Lung (tissue), 12 donors: ENCODE results near the gene TCAIM. TPM values are rescaled to one million over a fixed set of nuclear protein-coding genes. Genes with fewer than 3 reads are reported as not detected.

Experiments used
- ATAC-seq: fragments of 200-7000 bp; cut with Tn5 transposase; one replicate; pipeline ENCODE4 v1.9.1; 2020; ENCODE audit warnings: moderate number of reproducible peaks; ENCODE audit not compliant: insufficient read depth, low FRiP score
- DNase-seq, 3 donors: peaks; one replicate each; pipeline ENCODE4 v3.0.0-alpha.2; 2013 to 2017
- H3K27ac ChIP-seq, 2 donors: one replicate each; pipeline ENCODE4 v1.5.1; 2013; ENCODE audit warnings: mild to moderate bottlenecking in 2 of 2, moderate library complexity in 2 of 2, control low read depth in 1 of 2, inconsistent platforms in 1 of 2, low read depth in 1 of 2, low read length in 1 of 2
- H3K27me3 ChIP-seq, 3 donors: one replicate each; pipeline ENCODE4 v1.5.1; 2013; ENCODE audit warnings: low read length in 2 of 3; ENCODE audit not compliant: control insufficient read depth in 3 of 3, insufficient read depth in 3 of 3
- H3K36me3 ChIP-seq, 4 donors: one replicate each; pipeline ENCODE4 v1.5.1; 2013; ENCODE audit warnings: low read length in 4 of 4, mild to moderate bottlenecking in 1 of 4, moderate library complexity in 1 of 4; ENCODE audit not compliant: control insufficient read depth in 4 of 4, insufficient read depth in 4 of 4
- H3K4me1 ChIP-seq, 5 donors: one replicate each; pipeline ENCODE4 v1.5.1; 2013; ENCODE audit warnings: low read length in 5 of 5, mild to moderate bottlenecking in 2 of 5, moderate library complexity in 1 of 5; ENCODE audit not compliant: control insufficient read depth in 5 of 5, insufficient read depth in 5 of 5
- H3K4me3 ChIP-seq: one replicate; pipeline ENCODE4 v1.5.1; 2013; ENCODE audit warnings: mild to moderate bottlenecking, control low read depth, moderate library complexity
- H3K9ac ChIP-seq, 2 donors: one replicate each; pipeline ENCODE4 v1.5.1; 2013; ENCODE audit warnings: low read length in 2 of 2, control low read depth in 1 of 2; ENCODE audit not compliant: insufficient read depth in 1 of 2
- H3K9me3 ChIP-seq, 4 donors: one replicate each; pipeline ENCODE4 v1.5.1; 2013; ENCODE audit warnings: low read length in 3 of 4, mild to moderate bottlenecking in 1 of 4, moderate library complexity in 1 of 4; ENCODE audit not compliant: control insufficient read depth in 4 of 4, insufficient read depth in 3 of 4
- CTCF ChIP-seq: IDR thresholded peaks from 2 replicates; pipeline ENCODE4 v1.5.1; 2012; ENCODE audit warnings: mild to moderate bottlenecking; ENCODE audit errors: control extremely low read depth, extremely low read depth
- WGBS, 2 donors: extraction: QIAGEN DNeasy Blood & Tissue Kit; methylation state at CpG; one replicate each; pipeline ENCODE4 v1.1.7; 2013; 5-methylcytosine and 5-hydroxymethylcytosine counted together
- polyA plus RNA-seq, 2 donors: library from polyadenylated mRNA; stranded (reverse); fragments of 200-250 nt; gene quantifications; one replicate each; pipeline ENCODE4 v1.2.1, GENCODE V29; 2013
- total RNA-seq, 2 donors: library from RNA; depleted of rRNA in 1 of 2; stranded (reverse); fragments of >200 nt in 1 of 2; gene quantifications; one replicate each; pipeline ENCODE4 v1.2.1, GENCODE V29; 2014 to 2021
- donor health status: control.
- donor health status: control.
- donor health status: Bipolar disorder and iron deficiency.
- donor health status: healthy.
- donor health status: DM: yes; HTN: yes; CAD: no.

TCAIM gene
- total and polyA plus RNA-seq, 4 donors: 14.4 to 42.1 (median 18.9) TPM

GRCh38 chr3:44400771-44401170 is 62.2 kb downstream of the TCAIM start:
- peaks cover 0 to 12% (median 0%) of the 10 kb centered on the region in 4 donors for H3K36me3 ChIP-seq
- no peaks in the 10 kb centered on the region for H3K27me3 ChIP-seq
- H3K27ac ChIP-seq: no peak overlapping the region
- H3K4me1 ChIP-seq: peaks cover 0 to 1% (median 0%) of the 10 kb centered on the region in 5 donors
- ATAC-seq: no peak
- 70 to 85% methylated on average over 2 of the region's 2 CpGs for WGBS, 2 donors
- H3K9me3 ChIP-seq: no peaks in the 10 kb centered on the region
- no peak for DNase-seq
- no peak for TF ChIP-seq CTCF
- no peak overlapping the region for H3K9ac ChIP-seq
- no peak overlapping the region for H3K4me3 ChIP-seq

- Histone ChIP-seq H3K4me1 (peaks cover 0 to 1% (median 0%) of the 10 kb centered on the region in 5 donors), H3K27ac (no peak overlapping the region), H3K27me3 (no peaks in the 10 kb centered on the region), H3K9me3 (no peaks in the 10 kb centered on the region), H3K36me3 (peaks cover 0 to 12% (median 0%) of the 10 kb centered on the region in 4 donors), H3K9ac (no peak overlapping the region), H3K4me3 (no peak overlapping the region)
- DNase-seq (peak in 1 of 3 donors; percentile 4), ATAC-seq (no peak)
- 94 to 97% methylated on average over 3 of the region's 3 CpGs for WGBS, 2 donors
- TF ChIP-seq CTCF: no peak
These were observed 64.0 kb downstream of the TCAIM start for GRCh38 chr3:44402548-44402947.

GRCh38 chr3:44409640-44410410 is 71.3 kb downstream of the TCAIM start:
- Histone ChIP-seq H3K9me3 (no peaks in the 10 kb centered on the region), H3K27me3 (no peaks in the 10 kb centered on the region), H3K9ac (no peak overlapping the region), H3K27ac (no peak overlapping the region), H3K4me1 (no peaks in the 10 kb centered on the region), H3K36me3 (peaks cover 0 to 5% (median 0%) of the 10 kb centered on the region in 4 donors), H3K4me3 (no peak overlapping the region)
- TF ChIP-seq CTCF: no peak
- DNase-seq: no peak
- no peak for ATAC-seq
- WGBS, 2 donors: 85 to 97% methylated on average over 4 of the region's 4 CpGs
